HAP-1 (cell line): ENCODE results near the gene RBBP9.

ENCODE experiments used
- DNase-seq, 2 experiments: peaks; one replicate each; pipeline ENCODE4 v3.0.0-alpha.2; 2016 to 2020; ENCODE audit warnings: low spot score in 2 of 2
- H3K27me3 ChIP-seq: fragments of 250-450 bp; sonication (Bioruptor Pico); 2 replicates; pipeline ENCODE4 v1.5.1; 2020; ENCODE audit warnings: low read depth, mild to moderate bottlenecking, moderate library complexity
- H3K36me3 ChIP-seq: fragments of 250-450 bp; sonication (Bioruptor Pico); replicated peaks from 2 replicates; pipeline ENCODE4 v1.5.1; 2020; ENCODE audit warnings: mild to moderate bottlenecking
- H3K4me1 ChIP-seq: fragments of 250-450 bp; sonication (Bioruptor Pico); 2 replicates; pipeline ENCODE4 v1.5.1; 2020; ENCODE audit warnings: mild to moderate bottlenecking
- H3K4me3 ChIP-seq: fragments of 250-450 bp; sonication (Bioruptor Pico); 2 replicates; pipeline ENCODE4 v1.5.1; 2020; ENCODE audit warnings: mild to moderate bottlenecking, moderate library complexity
- H3K9me3 ChIP-seq: fragments of 250-450 bp; sonication (Bioruptor Pico); 2 replicates; pipeline ENCODE4 v1.5.1; 2020; ENCODE audit warnings: mild to moderate bottlenecking, moderate library complexity
- in situ Hi-C: fragments of 300-500 bp; cut with MboI; formaldehyde crosslinking; loops from 3 replicates; pipeline ENCODE4 v1.14.3; 2020; ENCODE audit warnings: low sequenced_read_pairs, inconsistent platforms, mixed read lengths

The RBBP9 gene

DNA sequence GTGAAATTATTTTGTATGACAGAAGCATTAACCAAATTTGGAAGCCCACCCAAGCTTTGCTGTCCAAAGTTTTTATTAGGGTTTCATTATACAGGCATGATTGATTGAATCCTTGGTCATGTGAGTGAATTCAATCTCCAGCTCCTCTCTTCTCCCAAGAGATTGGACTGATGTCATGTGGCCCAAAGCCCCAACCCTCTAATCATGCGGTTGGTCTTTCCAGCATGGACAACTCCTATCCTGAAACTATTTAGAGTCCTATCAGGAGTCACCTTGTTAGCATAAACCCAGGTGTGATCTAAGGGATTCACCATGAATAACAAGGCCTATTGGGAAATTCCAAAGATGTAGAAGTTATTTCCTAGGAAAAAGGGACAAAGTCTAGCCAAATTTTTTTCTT lies 19.2 kb downstream of the RBBP9 start:
- peaks cover 69% of the 10 kb centered on the region for H3K36me3 ChIP-seq
- no peaks in the 10 kb centered on the region for H3K27me3 ChIP-seq
- H3K4me3 ChIP-seq = no peak overlapping the region
- no peaks in the 10 kb centered on the region for H3K4me1 ChIP-seq
- in situ Hi-C loops = no loop called here
- no peaks in the 10 kb centered on the region for H3K9me3 ChIP-seq
- no peak for DNase-seq

GRCh38 chr20:18477218-18477617 lies 19.8 kb downstream of the RBBP9 start:
- Histone ChIP-seq H3K36me3 (peaks cover 65% of the 10 kb centered on the region), H3K27me3 (no peaks in the 10 kb centered on the region), H3K4me1 (no peaks in the 10 kb centered on the region), H3K9me3 (no peaks in the 10 kb centered on the region), H3K4me3 (no peak overlapping the region)
- DNase-seq = no peak
- in situ Hi-C loops = no loop called here

- no peaks in the 10 kb centered on the region for H3K9me3 ChIP-seq
- in situ Hi-C loops = no loop called here
These were observed 29.9 kb downstream of the RBBP9 start, which contains the start of the genes DZANK1 and POLR3F for GRCh38 chr20:18466894-18467730. Gene DZANK1 (minus strand): TSS chr20:18467030. CDS start chr20:18465358, 1,672 bp downstream. Gene POLR3F (plus strand): TSS chr20:18467390. CDS start chr20:18467507, 117 bp downstream.

DNA sequence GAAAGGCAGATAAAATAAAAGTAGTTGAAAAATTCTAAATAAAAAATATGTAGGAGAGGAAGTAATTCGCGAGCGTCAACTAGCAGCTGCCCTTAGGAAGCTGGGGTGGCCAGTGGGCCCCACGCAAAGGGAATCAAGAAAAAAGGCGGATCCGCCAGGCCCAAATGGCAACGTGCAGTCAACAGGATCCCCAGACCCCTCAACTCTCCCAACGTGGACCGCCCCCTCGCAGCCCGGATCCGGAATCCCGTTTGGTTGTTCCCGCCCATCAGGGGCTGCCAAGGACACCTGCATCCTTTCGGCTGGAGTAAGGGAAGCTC lies 30.5 kb downstream of the RBBP9 start:
- peaks cover 10% of the 10 kb centered on the region for H3K36me3 ChIP-seq

More at GRCh38 chr20:18466894-18467730, 29.9 kb downstream of the RBBP9 start, which contains the start of the genes DZANK1 and POLR3F:
- H3K27me3 ChIP-seq = no peaks in the 10 kb centered on the region
- peak; percentile 92 to 97 for DNase-seq
- H3K4me3 ChIP-seq = peak within 1 kb of the TSS; percentile 98
- peaks cover 15% of the 10 kb centered on the region for H3K4me1 ChIP-seq
- peaks cover 10% of the 10 kb centered on the region for H3K36me3 ChIP-seq

DNA sequence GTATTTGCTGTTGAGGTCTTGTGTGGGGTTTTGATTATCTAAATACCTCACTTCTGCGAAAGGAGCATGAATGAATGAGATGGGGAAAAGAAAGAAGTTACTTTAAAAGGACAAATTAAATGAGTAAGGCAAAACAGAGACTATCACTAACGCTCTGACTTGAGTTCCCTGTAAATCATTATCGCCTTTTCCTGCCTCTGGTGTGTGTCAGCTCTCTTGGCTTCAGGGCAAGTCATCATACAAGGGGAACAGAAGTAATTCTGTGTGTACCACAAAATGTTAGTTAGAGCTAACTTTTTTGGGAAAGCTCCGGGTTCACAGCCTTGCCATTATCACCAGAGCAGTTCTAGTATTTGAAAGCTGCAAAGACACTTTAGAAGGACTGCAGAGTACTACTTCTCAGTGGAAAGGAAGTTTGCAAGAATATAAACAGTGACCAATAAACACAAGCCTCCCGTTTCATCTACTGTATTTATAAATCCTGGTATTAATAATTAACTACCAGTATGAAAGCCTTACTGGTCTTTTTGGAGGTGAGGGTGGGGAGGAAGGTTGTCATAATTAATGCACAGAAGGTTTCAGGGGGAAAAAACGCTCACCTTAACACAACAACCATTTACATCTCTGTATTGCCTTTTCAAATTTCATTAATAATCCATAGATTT lies 31.4 kb downstream of the RBBP9 start:
- Histone ChIP-seq H3K4me1 (peaks cover 15% of the 10 kb centered on the region), H3K4me3 (no peak overlapping the region), H3K27me3 (no peaks in the 10 kb centered on the region), H3K9me3 (no peaks in the 10 kb centered on the region), H3K36me3 (peaks cover 4% of the 10 kb centered on the region; the same call in 1 of the 2 replicates)
- in situ Hi-C loops = no loop called here
- DNase-seq = no peak

More for the DNA sequence above, 30.5 kb downstream of the RBBP9 start:
- Histone ChIP-seq H3K9me3 (no peaks in the 10 kb centered on the region), H3K4me3 (peak overlapping the region; percentile 98), H3K27me3 (no peaks in the 10 kb centered on the region), H3K4me1 (peaks cover 15% of the 10 kb centered on the region)
- in situ Hi-C loops = no loop called here
- no peak for DNase-seq

DNA sequence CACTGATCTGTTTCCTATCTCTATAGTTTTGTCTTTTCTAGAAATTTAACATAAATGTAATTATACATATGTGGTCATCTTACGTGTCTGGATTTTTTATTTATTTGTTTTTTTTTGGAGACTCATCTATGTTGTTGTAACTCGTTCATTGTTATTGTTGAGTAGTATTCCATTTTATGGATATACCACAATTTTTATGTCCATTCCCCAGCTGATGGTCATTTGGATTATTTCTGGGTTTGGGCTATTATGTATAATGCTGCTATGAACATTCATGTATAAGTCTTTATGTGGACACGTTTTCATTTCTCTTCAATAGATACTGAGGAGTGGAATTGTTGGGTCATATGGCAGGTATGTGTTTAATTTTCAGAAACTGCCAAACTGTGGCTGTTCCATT lies 40.4 kb downstream of the RBBP9 start:
- H3K36me3 ChIP-seq = no peaks in the 10 kb centered on the region
- no peak for DNase-seq
- H3K4me3 ChIP-seq = no peak overlapping the region
- no peaks in the 10 kb centered on the region for H3K9me3 ChIP-seq
- in situ Hi-C loops = no loop called here
- no peaks in the 10 kb centered on the region for H3K27me3 ChIP-seq
- H3K4me1 ChIP-seq = no peaks in the 10 kb centered on the region

- H3K36me3 ChIP-seq = no peaks in the 10 kb centered on the region
- H3K4me3 ChIP-seq = no peak overlapping the region
- H3K27me3 ChIP-seq = no peaks in the 10 kb centered on the region
- H3K9me3 ChIP-seq = no peaks in the 10 kb centered on the region
- no peaks in the 10 kb centered on the region for H3K4me1 ChIP-seq
- no peak for DNase-seq
- in situ Hi-C loops = no loop called here
These were observed 53.1 kb downstream of the RBBP9 start for GRCh38 chr20:18443886-18444285.

DNA sequence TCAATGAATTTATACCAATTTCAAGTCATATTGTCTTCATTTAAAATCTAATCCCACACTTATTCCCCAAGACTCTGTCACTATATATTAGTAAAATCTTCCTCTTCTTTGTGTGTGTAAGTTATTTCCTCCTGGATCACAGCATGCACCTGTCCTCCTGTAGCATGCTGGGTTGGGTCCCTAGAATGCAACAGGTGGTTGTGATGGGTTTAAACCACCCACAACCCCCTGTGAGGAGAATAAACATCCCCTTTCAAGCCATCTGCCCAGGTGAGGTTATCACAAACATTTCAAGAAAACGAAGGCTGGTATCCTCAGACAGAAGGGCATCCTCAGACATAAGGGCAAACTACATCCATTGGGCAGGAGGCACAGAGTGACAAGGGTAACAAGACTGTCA lies 56.6 kb downstream of the RBBP9 start:
- H3K4me3 ChIP-seq = no peak overlapping the region
- H3K4me1 ChIP-seq = no peaks in the 10 kb centered on the region
- no peaks in the 10 kb centered on the region for H3K36me3 ChIP-seq
- H3K9me3 ChIP-seq = no peaks in the 10 kb centered on the region
- no peaks in the 10 kb centered on the region for H3K27me3 ChIP-seq
- in situ Hi-C loops = no loop called here
- DNase-seq = no peak

DNA sequence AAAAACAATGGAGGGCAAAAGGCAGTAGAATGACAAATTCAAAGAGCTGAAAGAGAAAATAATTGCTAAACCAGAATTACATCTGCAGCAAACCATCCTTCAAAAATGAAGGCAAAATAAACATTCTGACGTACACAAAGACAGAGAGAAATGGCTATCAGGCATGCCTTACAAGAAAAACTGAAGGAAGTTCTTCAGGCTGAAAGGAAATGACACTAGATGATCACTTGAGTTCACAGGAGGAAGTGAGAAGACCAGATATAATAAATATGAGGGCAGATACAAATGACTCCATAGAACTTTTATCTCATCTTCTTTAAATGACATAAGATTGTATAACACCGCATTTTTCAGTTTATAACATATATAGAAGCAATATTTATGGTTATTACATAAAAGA lies 60.2 kb downstream of the RBBP9 start:
- Histone ChIP-seq H3K36me3 (no peaks in the 10 kb centered on the region), H3K9me3 (no peaks in the 10 kb centered on the region), H3K27me3 (no peaks in the 10 kb centered on the region), H3K4me1 (no peaks in the 10 kb centered on the region), H3K4me3 (no peak overlapping the region)
- in situ Hi-C loops = no loop called here
- DNase-seq = no peak
